Right hindlimb (tissue), 1 donor: ENCODE data around the gene OR5M11.
"Not testable (repeated sequence)": the region's sequence is repeated elsewhere in the genome, so short reads cannot be mapped to it uniquely, and the experiment has no call there.

Experiments
- DNase-seq: peaks from one replicate; pipeline ENCODE4 v3.0.0-alpha.2; 2018

OR5M11 gene

DNA sequence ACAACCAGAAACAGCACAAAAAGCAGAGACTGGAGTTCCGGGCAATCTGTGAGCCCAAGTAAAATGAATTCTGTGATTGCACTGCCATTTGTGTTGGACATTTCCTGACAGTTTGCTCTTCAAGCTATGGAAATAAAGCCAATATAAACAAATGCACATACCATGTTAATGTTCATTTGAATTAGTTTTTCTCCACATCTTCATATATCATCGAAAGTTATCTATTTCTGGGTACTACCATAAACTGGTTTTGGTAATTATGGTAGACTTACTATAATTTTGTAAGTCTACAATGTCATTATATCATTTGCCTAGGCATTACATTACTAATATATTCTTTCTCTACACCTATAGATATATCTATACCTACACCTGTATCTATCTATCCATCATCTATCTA is at the start of gene OR5M11:
Gene OR5M11, minus strand, starts transcription at position 101 of the 400 bp plus-strand sequence. Its CDS starts 0 bp downstream, at position 101.
- DNase-seq: no peak

DNA sequence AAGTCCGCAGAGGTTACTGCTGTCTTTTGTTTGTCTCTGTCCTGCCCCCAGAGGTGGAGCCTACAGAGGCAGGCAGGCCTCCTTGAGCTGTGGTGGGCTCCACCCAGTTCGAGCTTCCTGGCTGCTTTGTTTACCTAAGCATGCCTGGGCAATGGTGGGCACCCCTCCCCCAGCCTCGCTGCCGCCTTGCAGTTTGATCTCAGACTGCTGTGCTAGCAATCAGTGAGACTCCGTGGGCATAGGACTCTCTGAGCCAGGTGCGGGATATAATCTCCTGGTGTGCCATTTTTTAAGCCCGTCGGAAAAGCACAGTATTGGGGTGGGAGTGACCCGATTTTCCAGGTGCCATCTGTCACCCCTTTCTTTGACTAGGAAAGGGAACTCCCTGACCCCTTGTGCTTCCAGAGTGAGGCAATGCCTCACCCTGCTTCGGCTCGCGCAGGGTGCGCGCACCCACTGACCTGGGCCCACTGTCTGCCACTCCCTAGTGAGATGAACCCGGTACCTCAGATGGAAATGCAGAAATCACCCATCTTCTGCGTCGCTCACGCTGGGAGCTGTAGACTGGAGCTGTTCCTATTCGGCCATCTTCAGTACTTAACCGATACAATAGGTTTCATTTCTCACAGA is 49.1 kb upstream of the OR5M11 start:
- DNase-seq: not testable (repeated sequence)

DNA sequence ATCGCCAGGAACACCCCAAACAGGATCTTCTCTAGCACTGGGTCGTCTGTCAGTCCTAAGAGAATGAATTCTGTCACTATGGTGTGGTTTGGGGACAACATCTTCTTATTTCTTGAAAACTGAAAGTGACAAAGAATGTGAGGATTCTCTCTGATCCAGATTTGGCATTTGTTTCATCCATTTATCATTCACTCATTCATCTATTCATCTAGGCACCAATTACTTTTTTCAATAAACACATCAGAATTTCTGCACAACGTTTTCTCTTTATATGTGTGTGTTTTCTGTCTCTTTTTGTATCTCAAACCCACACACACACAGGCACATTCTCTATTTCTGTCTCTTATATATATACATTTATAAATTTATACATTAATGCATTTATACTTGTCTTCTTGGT is 34.6 kb upstream of the OR5M11 start, which contains the start of gene OR5M10:
Gene OR5M10, minus strand, starts transcription at position 101 of the 400 bp plus-strand sequence. Its CDS starts 0 bp downstream, at position 101.
- DNase-seq: no peak

DNA sequence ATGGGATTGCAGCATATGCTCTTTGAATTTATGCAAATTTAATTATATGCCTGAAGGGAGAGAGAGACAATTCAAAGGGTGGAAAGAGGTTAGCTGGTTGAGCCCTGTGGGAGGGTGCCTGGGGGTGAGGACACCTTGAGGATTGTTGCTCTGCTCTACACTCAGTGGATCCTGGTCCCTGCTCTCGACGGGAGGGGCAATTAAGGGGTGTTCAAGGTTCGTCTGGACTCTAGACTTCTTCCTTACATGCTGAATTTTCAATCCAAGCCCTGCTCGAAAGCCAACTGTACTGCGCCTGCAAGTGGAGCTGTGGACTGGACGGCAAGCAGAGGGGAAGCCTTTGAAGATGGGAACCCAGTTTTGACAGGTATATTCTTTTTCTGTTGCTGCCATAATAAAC is 15.5 kb upstream of the OR5M11 start:
- no peak for DNase-seq

DNA sequence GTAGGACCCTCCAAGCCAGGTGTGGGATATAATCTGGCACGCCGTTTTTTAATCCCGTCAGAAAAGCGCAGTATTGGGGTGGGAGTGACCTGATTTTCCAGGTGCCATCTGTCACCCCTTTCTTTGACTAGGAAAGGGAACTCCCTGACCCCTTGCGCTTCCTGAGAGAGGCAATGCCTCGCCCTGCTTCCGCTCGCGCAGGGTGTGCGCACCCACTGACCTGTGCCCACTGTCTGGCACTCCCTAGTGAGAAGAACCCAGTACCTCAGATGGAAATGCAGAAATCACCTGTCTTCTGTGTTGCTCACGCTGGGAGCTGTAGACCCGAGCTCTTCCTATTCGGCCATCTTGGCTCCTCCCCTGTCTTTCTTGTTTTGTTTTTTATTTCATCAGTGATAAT is 11.6 kb upstream of the OR5M11 start:
- DNase-seq: not testable (repeated sequence)

DNA sequence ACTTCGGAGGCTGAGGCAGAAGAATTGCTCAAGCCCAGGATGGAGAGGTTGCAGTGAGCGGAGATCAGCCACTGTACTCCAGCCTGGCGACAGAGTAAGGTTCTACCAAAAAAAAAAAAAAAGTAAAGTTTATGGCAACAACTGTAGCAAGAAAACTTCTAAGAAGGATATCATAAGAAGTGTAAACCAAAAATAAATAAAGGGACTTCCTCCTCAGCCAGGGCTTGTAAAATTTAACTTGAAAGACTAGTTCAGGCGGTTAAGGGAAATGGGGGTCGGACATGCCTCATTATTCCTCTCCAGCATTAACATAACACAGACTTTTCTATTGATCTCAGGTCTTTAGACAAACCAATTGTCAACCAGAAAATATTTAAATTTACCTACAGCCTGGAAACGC is 2.5 kb upstream of the OR5M11 start:
- no peak for DNase-seq

DNA sequence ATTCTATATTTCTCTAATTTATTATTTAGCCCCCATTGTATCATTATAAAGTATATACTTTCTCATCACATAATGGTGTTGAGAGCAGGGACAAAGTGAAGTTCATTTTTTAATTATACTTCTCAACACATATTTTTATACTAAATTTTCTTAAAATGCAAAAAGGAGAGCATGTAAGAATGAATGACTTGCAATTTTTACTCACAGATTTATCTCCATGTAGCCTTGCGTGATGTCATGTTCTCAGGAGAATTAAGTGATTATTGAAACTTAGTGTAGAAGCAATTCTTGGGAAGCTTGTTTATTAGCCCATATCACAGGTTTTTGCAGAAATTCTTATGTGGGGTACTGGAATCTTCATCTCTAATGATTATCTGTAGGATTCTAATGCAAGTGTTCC is 682 bp upstream of the OR5M11 start:
- DNase-seq: no peak

DNA sequence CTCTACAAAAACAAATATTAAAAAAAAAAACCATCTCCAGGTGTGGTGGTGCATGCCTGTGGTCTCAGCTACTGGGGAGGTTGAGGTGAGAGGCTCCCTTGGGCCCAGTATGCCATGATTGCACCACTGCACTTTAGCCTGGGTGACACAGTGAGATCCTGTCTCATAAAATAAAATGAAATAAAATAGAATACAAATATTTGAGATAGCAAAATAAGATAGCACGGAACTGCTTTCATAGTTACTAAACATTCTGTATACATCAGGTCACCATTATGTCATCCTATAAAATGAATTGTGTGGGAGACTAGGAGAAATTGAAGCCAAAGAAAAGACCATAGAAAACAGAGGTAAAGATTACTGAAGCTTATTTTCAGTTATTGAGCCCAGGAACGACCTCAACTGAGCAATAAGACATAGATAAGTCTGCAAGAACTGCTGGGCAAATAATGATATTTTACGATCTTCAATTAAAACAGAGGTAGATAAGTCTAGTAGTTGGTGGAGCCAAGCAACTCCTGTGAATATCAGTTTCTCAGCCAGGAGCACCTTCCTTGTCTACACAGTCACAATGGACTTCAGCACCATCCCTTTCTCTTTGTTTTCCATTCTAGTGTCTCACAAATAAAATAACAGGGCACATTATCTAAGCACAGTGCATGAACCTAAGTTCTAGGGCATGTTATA is 9.9 kb downstream of the OR5M11 start:
- DNase-seq: no peak

DNA sequence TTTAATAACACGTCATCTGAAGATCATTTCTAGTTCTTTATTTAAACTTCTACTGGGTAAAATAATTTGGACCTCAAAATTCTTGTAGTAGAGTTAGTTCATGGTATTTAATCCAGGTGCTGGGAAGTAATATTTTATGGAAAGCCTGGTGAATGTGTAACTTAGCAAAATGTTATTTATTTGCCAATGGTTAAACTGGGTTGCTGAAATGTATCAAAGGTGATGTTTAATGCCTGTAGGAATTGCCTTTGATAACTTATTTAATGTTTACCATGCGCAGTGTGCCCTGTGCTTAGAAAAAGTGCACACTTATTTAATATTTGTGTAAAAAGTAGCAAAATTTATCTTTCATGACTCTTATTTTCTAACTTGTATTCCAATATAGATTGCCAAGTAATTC is 11.2 kb downstream of the OR5M11 start:
- DNase-seq: no peak

DNA sequence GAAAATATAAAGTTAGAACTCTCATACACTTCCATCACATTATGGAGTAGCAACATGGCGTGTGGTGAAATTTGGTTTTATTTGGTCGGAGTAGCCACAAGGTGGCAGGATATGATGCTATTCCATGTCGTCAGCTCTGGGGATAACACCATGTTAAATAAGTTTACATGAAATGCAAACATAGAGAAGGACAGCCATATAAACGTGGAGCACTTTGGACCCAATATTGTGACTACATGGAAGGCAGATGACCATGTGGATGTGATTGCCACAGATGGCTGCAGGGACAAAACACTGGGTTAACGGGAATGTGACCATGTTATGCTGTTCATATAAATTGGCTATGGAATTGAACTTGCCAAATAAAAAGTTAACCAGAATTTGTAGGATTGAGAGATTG is 21.0 kb downstream of the OR5M11 start:
- DNase-seq: no peak

DNA sequence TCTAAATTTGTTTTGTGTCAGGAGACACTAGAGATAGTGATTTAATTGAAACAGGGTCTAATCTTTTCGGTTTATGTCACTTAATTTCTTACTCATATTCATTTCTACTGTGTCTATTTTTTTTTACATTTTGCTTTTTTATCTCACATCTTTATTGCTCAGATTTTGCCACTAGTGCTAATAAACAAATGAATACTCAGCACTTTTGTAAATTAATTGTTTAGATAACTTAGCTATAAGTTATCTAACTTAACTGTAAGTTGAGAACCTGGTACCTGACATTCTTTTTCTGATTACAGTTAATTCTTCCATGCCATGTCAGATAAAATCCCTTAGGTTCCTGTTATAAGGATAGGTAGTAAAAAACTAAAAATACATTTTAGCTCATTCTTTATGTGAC is 29.8 kb downstream of the OR5M11 start:
- DNase-seq: no peak

DNA sequence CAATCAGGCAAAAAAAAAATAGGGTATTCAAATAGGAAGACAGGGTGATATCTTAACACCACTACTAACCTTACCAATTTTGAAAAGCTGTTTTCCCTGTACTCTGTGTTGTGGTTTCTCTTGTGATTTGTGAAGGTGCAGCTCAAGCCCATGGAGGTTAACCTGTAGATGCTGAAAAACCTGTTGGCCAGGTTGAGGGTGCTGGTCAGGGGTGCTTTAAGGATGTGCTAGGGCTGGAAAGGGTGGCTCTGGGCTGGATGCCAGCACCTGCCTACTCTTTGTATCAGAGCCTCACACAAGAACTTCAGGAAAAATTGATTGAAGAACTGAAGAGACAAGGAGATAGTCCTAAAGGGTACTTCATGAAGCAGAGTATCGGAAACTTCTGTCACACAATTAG is 33.6 kb downstream of the OR5M11 start:
- DNase-seq: no peak

DNA sequence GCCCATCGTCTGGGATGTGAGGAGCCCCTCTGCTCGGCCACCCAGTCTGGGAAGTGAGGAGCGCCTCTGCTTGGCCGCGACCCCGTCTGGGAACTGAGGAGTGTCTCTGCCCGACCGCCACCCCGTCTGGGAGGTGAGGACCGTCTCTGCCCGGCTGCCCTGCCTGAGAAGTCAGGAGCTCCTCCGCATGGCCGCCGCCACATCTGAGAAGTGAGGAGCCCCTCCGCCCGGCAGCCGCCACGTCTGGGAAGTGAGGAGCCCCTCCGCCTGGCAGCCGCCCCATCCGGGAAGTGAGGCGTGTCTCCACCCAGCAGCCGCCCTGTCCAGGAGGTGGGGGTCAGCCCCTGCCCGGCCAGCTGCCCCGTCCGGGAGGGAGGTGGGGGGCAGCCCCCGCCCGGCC is 46.0 kb downstream of the OR5M11 start:
- DNase-seq: no peak

DNA sequence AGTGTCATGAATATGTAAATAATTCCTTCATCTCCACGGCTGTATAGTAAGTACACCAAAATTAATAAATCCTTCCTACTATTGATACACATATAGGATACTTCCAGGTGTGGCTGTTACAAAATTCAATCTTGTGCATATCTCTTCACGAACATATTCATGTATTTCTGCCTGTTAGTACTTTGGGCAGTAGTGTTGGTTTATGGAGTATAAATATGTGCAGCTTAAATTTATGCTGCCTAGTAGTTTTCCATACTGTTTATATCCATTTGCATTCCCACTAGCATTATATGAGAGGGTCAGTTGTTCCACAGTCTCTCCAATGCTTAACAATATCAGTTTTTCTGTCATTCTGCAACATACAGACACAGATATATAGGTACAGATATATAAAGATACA is 47.9 kb downstream of the OR5M11 start:
- DNase-seq: no peak
